ENCODE results near the gene KAT6B. TPM values are rescaled to one million over a fixed set of nuclear protein-coding genes. Genes with fewer than 3 reads are reported as not detected.

The KAT6B gene
- total and polyA plus RNA-seq, 11 donors, result 10.4 to 61.3 (median 42.9) TPM

DNA sequence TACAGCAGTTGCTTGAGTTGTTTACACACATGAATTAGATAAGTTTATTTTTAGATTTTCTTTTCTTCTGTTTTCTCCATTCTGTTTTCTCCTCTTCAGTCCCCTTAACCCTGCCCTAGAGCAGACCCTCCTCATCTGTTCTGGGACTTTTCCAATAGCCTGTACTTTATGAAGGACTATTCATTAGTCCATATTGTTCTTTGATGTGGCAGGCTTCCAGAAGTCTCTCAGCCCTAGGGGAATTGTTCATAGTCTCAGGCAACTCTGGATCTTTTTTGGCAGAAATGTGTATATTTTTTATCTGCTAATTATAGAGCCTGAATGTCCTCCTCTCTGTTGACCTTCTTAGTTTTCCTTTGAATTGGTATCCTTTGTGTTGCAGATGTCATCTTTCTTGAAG, 25.4 kb downstream of the KAT6B start:
- intact Hi-C loops (cut with DNase I), result no loop called here
- no peak overlapping the region for H3K4me3 ChIP-seq
- H3K4me1 ChIP-seq, result peaks cover 18 to 68% (median 52%) of the 10 kb centered on the region in 12 donors
- ATAC-seq, result peak in 2 of 4 donors; percentile 16 to 25
- TF ChIP-seq, protein P1, sequence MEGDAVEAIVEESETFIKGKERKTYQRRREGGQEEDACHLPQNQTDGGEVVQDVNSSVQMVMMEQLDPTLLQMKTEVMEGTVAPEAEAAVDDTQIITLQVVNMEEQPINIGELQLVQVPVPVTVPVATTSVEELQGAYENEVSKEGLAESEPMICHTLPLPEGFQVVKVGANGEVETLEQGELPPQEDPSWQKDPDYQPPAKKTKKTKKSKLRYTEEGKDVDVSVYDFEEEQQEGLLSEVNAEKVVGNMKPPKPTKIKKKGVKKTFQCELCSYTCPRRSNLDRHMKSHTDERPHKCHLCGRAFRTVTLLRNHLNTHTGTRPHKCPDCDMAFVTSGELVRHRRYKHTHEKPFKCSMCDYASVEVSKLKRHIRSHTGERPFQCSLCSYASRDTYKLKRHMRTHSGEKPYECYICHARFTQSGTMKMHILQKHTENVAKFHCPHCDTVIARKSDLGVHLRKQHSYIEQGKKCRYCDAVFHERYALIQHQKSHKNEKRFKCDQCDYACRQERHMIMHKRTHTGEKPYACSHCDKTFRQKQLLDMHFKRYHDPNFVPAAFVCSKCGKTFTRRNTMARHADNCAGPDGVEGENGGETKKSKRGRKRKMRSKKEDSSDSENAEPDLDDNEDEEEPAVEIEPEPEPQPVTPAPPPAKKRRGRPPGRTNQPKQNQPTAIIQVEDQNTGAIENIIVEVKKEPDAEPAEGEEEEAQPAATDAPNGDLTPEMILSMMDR (IDR thresholded peaks at IDR 0.05), result no peak
- TF ChIP-seq POLR2A (IDR thresholded peaks at IDR 0.05), result no peak
- H3K27me3 ChIP-seq, result no peaks in the 10 kb centered on the region
- peak in 1 of 5 donors; percentile 32 for DNase-seq
- H3K36me3 ChIP-seq, result peaks cover 0 to 3% (median 0%) of the 10 kb centered on the region in 9 donors
- H3K9me3 ChIP-seq, result no peaks in the 10 kb centered on the region
- H3K27ac ChIP-seq, result peak overlapping the region in 11 of 12 donors; percentile 1 to 61 (median 33)

DNA sequence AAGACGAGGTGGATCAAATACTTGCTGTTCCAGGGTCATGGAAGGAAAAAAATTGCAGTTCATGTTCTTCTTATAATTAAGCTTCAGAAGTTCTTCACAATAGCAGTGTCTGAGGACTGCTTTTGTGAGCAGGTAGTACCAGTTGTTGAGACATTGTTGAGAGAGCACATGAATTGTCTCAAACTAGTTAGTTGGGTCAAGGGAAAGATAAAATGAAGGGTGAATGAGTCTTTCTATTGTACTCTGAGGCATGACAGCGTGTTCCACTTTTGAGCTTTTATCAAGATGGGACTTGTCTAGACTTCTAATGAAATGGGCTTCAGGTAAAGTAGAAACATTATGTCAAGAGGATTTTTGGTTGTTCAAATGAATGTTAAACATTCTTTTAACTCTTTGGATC, 26.0 kb downstream of the KAT6B start:
- Histone ChIP-seq H3K9me3 (no peaks in the 10 kb centered on the region), H3K27ac (peak overlapping the region in 10 of 12 donors; percentile 17 to 61 (median 35)), H3K4me1 (peaks cover 18 to 67% (median 49%) of the 10 kb centered on the region in 12 donors), H3K27me3 (no peaks in the 10 kb centered on the region), H3K36me3 (peaks cover 0 to 3% (median 0%) of the 10 kb centered on the region in 9 donors), H3K4me3 (no peak overlapping the region)
- DNase-seq, result no peak
- ATAC-seq, result peak in 3 of 4 donors; percentile 10 to 32 (median 23)
- WGBS, 4 donors, result 39 to 47% (median 42%) methylated on average over 2 of the region's 2 CpGs
- intact Hi-C loops (cut with DNase I), result no loop called here
- TF ChIP-seq POLR2A (IDR thresholded peaks at IDR 0.05), result no peak
- TF ChIP-seq, protein P1 (IDR thresholded peaks at IDR 0.05), result no peak

DNA sequence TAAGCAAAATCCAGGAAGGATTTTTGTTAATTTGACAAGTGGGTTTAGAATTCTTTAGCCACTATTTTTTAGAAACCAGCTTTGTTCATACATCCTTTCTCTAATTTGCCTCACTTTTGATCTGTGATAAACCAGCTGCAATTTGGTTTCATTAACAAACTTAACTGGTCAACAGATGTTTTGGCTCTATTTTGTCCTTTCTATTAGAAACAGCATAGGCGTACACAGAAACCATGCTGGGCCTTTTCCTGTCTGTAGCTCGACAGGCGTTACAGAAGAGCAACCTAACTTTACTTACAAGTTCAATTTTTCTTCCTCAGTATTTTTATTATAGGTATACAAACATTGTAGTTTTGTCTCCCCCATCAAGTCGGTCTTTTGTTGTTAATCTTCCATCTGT, 28.2 kb downstream of the KAT6B start:
- intact Hi-C loops (cut with DNase I), result no loop called here
- H3K4me3 ChIP-seq, result no peak overlapping the region
- 36 to 47% (median 41%) methylated on average over 4 of the region's 4 CpGs for WGBS, 4 donors
- peak in 1 of 4 donors; percentile 12 for ATAC-seq
- no peaks in the 10 kb centered on the region for H3K36me3 ChIP-seq
- no peak for DNase-seq
- no peaks in the 10 kb centered on the region for H3K27me3 ChIP-seq
- H3K9me3 ChIP-seq, result no peaks in the 10 kb centered on the region
- H3K27ac ChIP-seq, result peak overlapping the region in 10 of 12 donors; percentile 2 to 54 (median 29)
- H3K4me1 ChIP-seq, result peaks cover 18 to 61% (median 49%) of the 10 kb centered on the region in 12 donors
- TF ChIP-seq, protein P1 (IDR thresholded peaks at IDR 0.05), result no peak
- TF ChIP-seq POLR2A (IDR thresholded peaks at IDR 0.05), result no peak

DNA sequence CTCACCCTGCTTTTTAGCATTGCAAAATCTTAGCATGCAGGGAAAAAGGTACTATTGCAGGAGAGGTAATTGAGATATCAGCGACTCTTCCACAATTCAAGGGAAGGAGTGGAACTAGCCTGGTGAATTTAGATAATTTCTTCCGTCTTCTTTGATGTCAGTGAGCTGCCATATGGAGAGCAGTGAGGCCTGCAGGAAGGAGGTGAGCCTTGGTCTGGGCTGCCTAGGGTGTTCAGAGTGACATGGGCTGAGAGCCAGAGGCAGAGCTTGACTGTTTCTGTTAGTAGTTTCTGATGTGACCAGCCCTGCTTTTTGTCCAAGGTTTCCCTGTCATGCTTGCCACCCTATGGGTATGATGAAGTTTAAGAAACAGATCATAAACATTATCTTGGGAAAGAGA, 28.6 kb downstream of the KAT6B start:
- TF ChIP-seq, protein P1 (IDR thresholded peaks at IDR 0.05), result no peak
- TF ChIP-seq POLR2A (IDR thresholded peaks at IDR 0.05), result no peak
- WGBS, 4 donors, result 15 to 19% (median 17%) methylated on average over 2 of the region's 2 CpGs
- ATAC-seq (peak; percentile 80 to 88 (median 82)), DNase-seq (peak in 4 of 5 donors; percentile 28 to 60 (median 46))
- no peaks in the 10 kb centered on the region for H3K36me3 ChIP-seq
- H3K4me3 ChIP-seq, result no peak overlapping the region
- H3K4me1 ChIP-seq, result peaks cover 18 to 57% (median 49%) of the 10 kb centered on the region in 12 donors
- peak overlapping the region in 9 of 12 donors; percentile 2 to 54 (median 23) for H3K27ac ChIP-seq
- intact Hi-C loops (cut with DNase I), result no loop called here
- no peaks in the 10 kb centered on the region for H3K9me3 ChIP-seq
- H3K27me3 ChIP-seq, result no peaks in the 10 kb centered on the region
